Neural cell (in vitro differentiated cells): Measurements from ENCODE around the gene NID2. TPM values are rescaled to one million over a fixed set of nuclear protein-coding genes. Genes with fewer than 3 reads are reported as not detected.

Source experiments
- H2AFZ ChIP-seq: fragments of 200-600, 300-800 bp; sonication (generic), shearing (Covaris generic); 2 replicates; pipeline ENCODE4 v1.6.0; 2014; ENCODE audit warnings: low read depth, mild to moderate bottlenecking, antibody characterized with exemption, low read length, moderate library complexity
- H3F3A ChIP-seq: fragments of 200-600 bp; shearing (Covaris generic); 2 replicates; pipeline ENCODE4 v1.6.1; 2016; ENCODE audit warnings: mild to moderate bottlenecking, moderate library complexity, mixed read lengths, antibody characterized with exemption, low read length; ENCODE audit not compliant: insufficient read depth, poor library complexity, severe bottlenecking
- H3K27ac ChIP-seq: fragments of 200-600, 300-800 bp; sonication (generic), shearing (Covaris generic); 2 replicates; pipeline ENCODE4 v1.5.1; 2014; ENCODE audit warnings: mild to moderate bottlenecking, low read length, moderate library complexity
- H3K27me3 ChIP-seq: fragments of 300-800, 200-600 bp; sonication (generic), shearing (Covaris generic); 2 replicates; pipeline ENCODE4 v1.6.0; 2014; ENCODE audit warnings: mild to moderate bottlenecking, low read depth, low read length, moderate library complexity; ENCODE audit not compliant: insufficient read depth
- H3K36me3 ChIP-seq: fragments of 300-800, 200-600 bp; sonication (generic), shearing (Covaris generic); 2 replicates; pipeline ENCODE4 v1.5.1; 2014; ENCODE audit warnings: mild to moderate bottlenecking, antibody characterized with exemption, low read length, moderate library complexity; ENCODE audit not compliant: insufficient read depth
- H3K4me2 ChIP-seq: fragments of 300-800, 200-600 bp; sonication (generic), shearing (Covaris generic); 2 replicates; pipeline ENCODE4 v1.6.0; 2014; ENCODE audit warnings: mild to moderate bottlenecking, low read length
- H3K4me3 ChIP-seq: fragments of 300-800, 200-600 bp; sonication (generic), shearing (Covaris generic); 2 replicates; pipeline ENCODE4 v1.5.1; 2014; ENCODE audit warnings: mild to moderate bottlenecking, low read length, moderate library complexity
- H3K79me2 ChIP-seq: fragments of 200-600 bp; shearing (Covaris generic); replicated peaks from 2 replicates; pipeline ENCODE4 v1.6.0; 2014; ENCODE audit warnings: mild to moderate bottlenecking, low read length, moderate library complexity; ENCODE audit not compliant: insufficient read depth
- H3K9ac ChIP-seq: fragments of 300-800, 200-600 bp; sonication (generic), shearing (Covaris generic); 2 replicates; pipeline ENCODE4 v1.6.1; 2016; ENCODE audit warnings: mild to moderate bottlenecking, low read length, mixed read lengths
- H3K9me2 ChIP-seq: fragments of 200-600 bp; shearing (Covaris generic); 2 replicates; pipeline ENCODE4 v1.6.1; 2016; ENCODE audit warnings: mild to moderate bottlenecking, low read length, mixed read lengths; ENCODE audit not compliant: insufficient read depth
- H3K9me3 ChIP-seq: fragments of 200-600, 300-800 bp; sonication (generic), shearing (Covaris generic); 2 replicates; pipeline ENCODE4 v1.6.1; 2016; ENCODE audit warnings: mild to moderate bottlenecking, mixed run types, low read length, moderate library complexity, mixed read lengths
- H4K20me1 ChIP-seq: fragments of 200-600 bp; shearing (Covaris generic); 2 replicates; pipeline ENCODE4 v1.6.1; 2016; ENCODE audit warnings: mild to moderate bottlenecking, mixed run types; ENCODE audit not compliant: insufficient read depth
- EP300 ChIP-seq: fragments of 450-650 bp; conservative IDR thresholded peaks from 2 replicates; pipeline ENCODE4 v1.6.1; 2014; ENCODE audit warnings: antibody characterized with exemption, mild to moderate bottlenecking, moderate library complexity; ENCODE audit not compliant: poor library complexity, severe bottlenecking
- EZH2 ChIP-seq: fragments of 200-600, 300-800 bp; shearing (Covaris generic), sonication (generic); IDR thresholded peaks from 2 replicates; pipeline ENCODE4 v1.6.1; 2014; ENCODE audit warnings: antibody characterized with exemption, low read length, borderline replicate concordance, mild to moderate bottlenecking; ENCODE audit not compliant: insufficient read depth, poor library complexity, severe bottlenecking
- MXI1 ChIP-seq: fragments of 450-650 bp; conservative IDR thresholded peaks from 2 replicates; pipeline ENCODE4 v1.6.1; 2014; ENCODE audit warnings: antibody characterized with exemption, mild to moderate bottlenecking; ENCODE audit not compliant: poor library complexity, severe bottlenecking
- POLR2AphosphoS5 ChIP-seq: IDR thresholded peaks from 2 replicates; pipeline ENCODE4 v1.6.1; 2012
- RAD21 ChIP-seq: fragments of 450-650 bp; conservative IDR thresholded peaks from 2 replicates; pipeline ENCODE4 v1.6.1; 2014; ENCODE audit warnings: antibody characterized with exemption, mild to moderate bottlenecking, moderate library complexity
- SMC3 ChIP-seq: fragments of 450-650 bp; conservative IDR thresholded peaks from 2 replicates; pipeline ENCODE4 v1.6.1; 2014; ENCODE audit warnings: antibody characterized with exemption, mild to moderate bottlenecking, moderate library complexity; ENCODE audit not compliant: poor library complexity
- TAF1 ChIP-seq: IDR thresholded peaks from 2 replicates; pipeline ENCODE4 v1.6.1; 2012; ENCODE audit warnings: low read depth
- polyA plus RNA-seq: library from polyadenylated mRNA; depleted of rRNA; stranded (reverse); fragments of >200 nt; gene quantifications from 2 replicates; pipeline ENCODE4 v1.2.3, GENCODE V29; 2014
- TF ChIP-seq, protein P1 (sequence below): fragments of 450-650 bp; IDR thresholded peaks from 2 replicates; pipeline ENCODE4 v1.5.1; 2014; ENCODE audit warnings: antibody characterized with exemption, mild to moderate bottlenecking, moderate library complexity; ENCODE audit not compliant: poor library complexity, severe bottlenecking
- TF ChIP-seq, protein P2 (sequence below): IDR thresholded peaks from 2 replicates; pipeline ENCODE4 v1.6.1; 2012; ENCODE audit warnings: borderline replicate concordance

NID2 gene
- polyA plus RNA-seq, 1 donor from 2014 or later = 1.1 TPM

DNA sequence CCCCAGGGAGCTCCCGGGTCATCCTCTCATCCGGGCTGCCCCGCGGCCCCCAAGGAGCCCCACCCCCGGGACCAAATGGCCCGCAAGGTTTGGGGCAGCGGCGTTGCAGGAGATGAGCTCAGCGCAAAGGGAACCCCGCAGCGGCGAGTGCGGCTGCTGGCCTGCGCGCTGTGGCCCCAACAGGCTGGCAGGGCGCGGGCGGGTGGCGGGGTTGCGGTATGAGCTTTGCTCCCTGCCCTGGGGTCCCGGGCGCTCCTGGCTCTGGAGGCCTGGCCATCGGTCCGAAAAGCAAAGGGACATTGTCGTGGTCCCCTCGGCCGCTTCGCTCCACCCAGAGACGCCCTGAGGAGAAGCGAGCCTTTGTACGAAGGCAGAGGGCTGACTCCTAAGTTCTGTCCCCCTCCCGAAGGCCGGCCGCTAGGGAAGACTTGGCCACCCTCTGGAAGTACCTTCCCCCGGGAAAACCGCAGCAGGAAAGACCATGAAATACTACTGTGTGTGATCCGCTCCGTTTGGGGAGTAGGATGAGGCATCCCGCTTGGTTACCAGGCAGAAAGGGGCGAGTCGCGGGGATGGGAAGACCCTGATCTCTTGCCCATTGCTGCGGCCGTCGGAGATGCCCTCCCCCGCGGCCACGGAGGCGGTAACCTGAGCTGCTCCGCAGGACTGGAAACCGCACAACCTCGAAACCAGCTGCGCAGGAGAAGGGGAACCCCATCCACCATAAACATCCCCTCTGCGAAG lies 620 bp upstream of the NID2 start:
- Histone ChIP-seq H3K36me3 (no peaks in the 10 kb centered on the region), H3K4me3 (peak overlapping the region; percentile 77), H3K27me3 (peaks cover 61% of the 10 kb centered on the region), H3F3A (no peaks in the 10 kb centered on the region), H2AFZ (no peak overlapping the region), H3K9ac (peak overlapping the region; percentile 33), H3K4me2 (peak overlapping the region; percentile 82), H3K9me2 (no peaks in the 10 kb centered on the region), H3K9me3 (no peaks in the 10 kb centered on the region), H3K27ac (no peak overlapping the region), H3K79me2 (no peaks in the 10 kb centered on the region), H4K20me1 (no peaks in the 10 kb centered on the region)
- TF ChIP-seq MXI1 (no peak), EP300 (no peak), EZH2 (peak; percentile 73), SMC3 (no peak), POLR2AphosphoS5 (no peak)
- TF ChIP-seq, protein P1, sequence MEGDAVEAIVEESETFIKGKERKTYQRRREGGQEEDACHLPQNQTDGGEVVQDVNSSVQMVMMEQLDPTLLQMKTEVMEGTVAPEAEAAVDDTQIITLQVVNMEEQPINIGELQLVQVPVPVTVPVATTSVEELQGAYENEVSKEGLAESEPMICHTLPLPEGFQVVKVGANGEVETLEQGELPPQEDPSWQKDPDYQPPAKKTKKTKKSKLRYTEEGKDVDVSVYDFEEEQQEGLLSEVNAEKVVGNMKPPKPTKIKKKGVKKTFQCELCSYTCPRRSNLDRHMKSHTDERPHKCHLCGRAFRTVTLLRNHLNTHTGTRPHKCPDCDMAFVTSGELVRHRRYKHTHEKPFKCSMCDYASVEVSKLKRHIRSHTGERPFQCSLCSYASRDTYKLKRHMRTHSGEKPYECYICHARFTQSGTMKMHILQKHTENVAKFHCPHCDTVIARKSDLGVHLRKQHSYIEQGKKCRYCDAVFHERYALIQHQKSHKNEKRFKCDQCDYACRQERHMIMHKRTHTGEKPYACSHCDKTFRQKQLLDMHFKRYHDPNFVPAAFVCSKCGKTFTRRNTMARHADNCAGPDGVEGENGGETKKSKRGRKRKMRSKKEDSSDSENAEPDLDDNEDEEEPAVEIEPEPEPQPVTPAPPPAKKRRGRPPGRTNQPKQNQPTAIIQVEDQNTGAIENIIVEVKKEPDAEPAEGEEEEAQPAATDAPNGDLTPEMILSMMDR = no peak

DNA sequence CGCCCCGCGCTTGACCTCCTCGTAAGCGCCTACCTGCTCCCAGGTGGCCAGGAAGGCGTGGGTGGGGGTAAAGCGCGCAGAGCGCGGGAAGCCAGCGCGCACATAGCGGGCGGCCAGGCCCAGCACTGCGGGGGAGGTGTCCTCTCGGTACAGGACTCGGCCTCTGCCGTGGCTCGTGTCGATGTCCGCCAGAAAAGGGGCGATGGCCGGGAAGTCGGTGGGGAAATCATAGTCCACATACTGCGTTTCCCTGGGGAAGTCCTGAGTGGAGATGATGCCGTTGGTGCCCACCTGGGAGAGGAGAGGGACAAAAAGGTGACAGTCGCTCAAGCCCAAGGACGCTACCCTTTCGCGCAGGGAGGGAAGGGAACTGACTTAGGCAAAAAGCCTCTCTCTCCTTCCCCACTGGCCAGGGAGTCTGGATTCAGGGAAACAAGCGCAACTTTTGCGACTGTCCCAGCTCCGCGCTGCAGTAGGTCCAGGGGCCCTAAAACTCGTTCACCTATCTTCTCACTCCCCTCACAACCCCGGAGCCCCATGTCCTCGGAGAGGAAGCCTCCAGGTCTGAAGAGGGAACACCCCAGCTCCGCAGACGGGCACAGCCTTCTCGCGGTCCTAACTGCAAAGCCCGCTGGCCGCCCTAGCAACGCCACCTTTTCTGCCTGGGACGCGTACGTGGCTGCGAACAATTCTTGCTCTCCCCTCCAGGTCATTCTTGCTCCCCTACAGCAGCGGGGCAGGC lies 815 bp downstream of the NID2 start:
- Histone ChIP-seq H3K9me2 (no peaks in the 10 kb centered on the region), H4K20me1 (no peaks in the 10 kb centered on the region), H3K27ac (no peak overlapping the region), H3K4me2 (peak overlapping the region; percentile 82), H3K9ac (peak overlapping the region; percentile 33), H2AFZ (no peak overlapping the region), H3F3A (no peaks in the 10 kb centered on the region), H3K27me3 (peaks cover 61% of the 10 kb centered on the region), H3K9me3 (no peaks in the 10 kb centered on the region), H3K4me3 (peak overlapping the region; percentile 77), H3K79me2 (no peaks in the 10 kb centered on the region), H3K36me3 (no peaks in the 10 kb centered on the region)
- TF ChIP-seq MXI1 = no peak
- TF ChIP-seq POLR2AphosphoS5 = no peak
- peak; percentile 55 for TF ChIP-seq EZH2

DNA sequence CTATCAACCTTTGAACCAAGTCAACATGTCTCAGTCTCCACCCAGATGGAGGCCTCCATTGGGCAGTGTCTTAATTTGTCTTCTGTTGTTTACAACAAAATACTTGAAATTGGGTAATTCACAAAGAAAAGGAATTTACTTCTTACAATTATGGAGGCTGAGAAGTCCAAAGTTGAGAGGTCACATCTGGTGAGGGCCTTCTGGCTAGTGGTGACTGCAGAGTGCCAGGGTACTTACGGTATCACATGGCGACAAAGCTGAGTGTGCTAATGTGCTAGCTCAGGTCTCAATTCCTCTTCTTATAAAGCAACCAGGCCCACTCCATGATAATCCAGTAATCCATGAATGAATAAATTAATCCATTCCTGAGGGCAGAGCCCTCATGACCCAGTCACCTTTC lies 4.7 kb downstream of the NID2 start:
- TF ChIP-seq RAD21 (no peak), EP300 (no peak), SMC3 (no peak), EZH2 (no peak), TAF1 (no peak), POLR2AphosphoS5 (no peak)
- TF ChIP-seq, protein P2, sequence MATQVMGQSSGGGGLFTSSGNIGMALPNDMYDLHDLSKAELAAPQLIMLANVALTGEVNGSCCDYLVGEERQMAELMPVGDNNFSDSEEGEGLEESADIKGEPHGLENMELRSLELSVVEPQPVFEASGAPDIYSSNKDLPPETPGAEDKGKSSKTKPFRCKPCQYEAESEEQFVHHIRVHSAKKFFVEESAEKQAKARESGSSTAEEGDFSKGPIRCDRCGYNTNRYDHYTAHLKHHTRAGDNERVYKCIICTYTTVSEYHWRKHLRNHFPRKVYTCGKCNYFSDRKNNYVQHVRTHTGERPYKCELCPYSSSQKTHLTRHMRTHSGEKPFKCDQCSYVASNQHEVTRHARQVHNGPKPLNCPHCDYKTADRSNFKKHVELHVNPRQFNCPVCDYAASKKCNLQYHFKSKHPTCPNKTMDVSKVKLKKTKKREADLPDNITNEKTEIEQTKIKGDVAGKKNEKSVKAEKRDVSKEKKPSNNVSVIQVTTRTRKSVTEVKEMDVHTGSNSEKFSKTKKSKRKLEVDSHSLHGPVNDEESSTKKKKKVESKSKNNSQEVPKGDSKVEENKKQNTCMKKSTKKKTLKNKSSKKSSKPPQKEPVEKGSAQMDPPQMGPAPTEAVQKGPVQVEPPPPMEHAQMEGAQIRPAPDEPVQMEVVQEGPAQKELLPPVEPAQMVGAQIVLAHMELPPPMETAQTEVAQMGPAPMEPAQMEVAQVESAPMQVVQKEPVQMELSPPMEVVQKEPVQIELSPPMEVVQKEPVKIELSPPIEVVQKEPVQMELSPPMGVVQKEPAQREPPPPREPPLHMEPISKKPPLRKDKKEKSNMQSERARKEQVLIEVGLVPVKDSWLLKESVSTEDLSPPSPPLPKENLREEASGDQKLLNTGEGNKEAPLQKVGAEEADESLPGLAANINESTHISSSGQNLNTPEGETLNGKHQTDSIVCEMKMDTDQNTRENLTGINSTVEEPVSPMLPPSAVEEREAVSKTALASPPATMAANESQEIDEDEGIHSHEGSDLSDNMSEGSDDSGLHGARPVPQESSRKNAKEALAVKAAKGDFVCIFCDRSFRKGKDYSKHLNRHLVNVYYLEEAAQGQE = no peak
- no peak overlapping the region for H3K27ac ChIP-seq
- no peaks in the 10 kb centered on the region for H3K9me3 ChIP-seq
- H3K36me3 ChIP-seq = no peaks in the 10 kb centered on the region
- H3K9ac ChIP-seq = no peak overlapping the region
- no peak overlapping the region for H3K4me2 ChIP-seq
- H3F3A ChIP-seq = no peaks in the 10 kb centered on the region
- no peaks in the 10 kb centered on the region for H4K20me1 ChIP-seq
- H3K4me3 ChIP-seq = no peak overlapping the region
- no peak overlapping the region for H2AFZ ChIP-seq
- peaks cover 32% of the 10 kb centered on the region for H3K27me3 ChIP-seq
- H3K79me2 ChIP-seq = no peaks in the 10 kb centered on the region
- no peaks in the 10 kb centered on the region for H3K9me2 ChIP-seq
